ENCODE data around the gene DENND2A. TPM values are rescaled to one million over a fixed set of nuclear protein-coding genes. Genes with fewer than 3 reads are reported as not detected.
A peak's percentile ranks its signal among the peaks of the same experiment; 100 is the strongest.

Gene DENND2A
- total RNA-seq, 1 experiment from 2014 or later, result 0.49 TPM

DNA sequence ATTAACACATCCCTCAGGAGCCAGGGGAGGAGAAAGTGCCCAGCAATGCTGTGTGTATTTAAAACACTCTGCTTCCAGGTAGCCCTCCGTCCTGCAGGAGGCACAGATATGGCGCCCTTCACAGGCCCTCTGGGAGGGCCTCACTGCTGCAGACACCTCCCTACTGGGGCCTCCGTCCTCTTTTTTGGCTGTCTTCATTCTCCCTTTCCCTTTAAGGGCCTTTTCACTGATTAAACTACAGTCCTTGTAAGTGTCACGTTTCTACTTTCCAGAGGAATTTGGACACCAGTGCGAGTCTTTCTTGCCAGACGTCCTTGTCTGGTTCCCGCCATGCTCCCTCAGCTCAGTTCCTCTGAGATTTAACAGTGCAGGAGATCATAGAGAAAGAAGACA lies 121.6 kb downstream of the DENND2A start:
- BruUV-seq (replicated peaks), result no TSS peak
- intact Hi-C loops (cut with micrococcal nuclease; ENCODE audit: unreplicated experiment), result loop anchor here (5.0 to 10.0 kb wide), 2 partner anchors 493 to 1016 kb away; partner anchors contain the start of gene MRPS33
- ChIA-PET CTCF (no interaction called here), POLR2A (ENCODE audit: low non-redundant PET) (no interaction called here)
- no peaks in the 10 kb centered on the region for H3K27me3 ChIP-seq (replicated peaks; ENCODE audit: insufficient read depth, low read depth, low read length, poor library complexity)
- TF ChIP-seq, protein P1, sequence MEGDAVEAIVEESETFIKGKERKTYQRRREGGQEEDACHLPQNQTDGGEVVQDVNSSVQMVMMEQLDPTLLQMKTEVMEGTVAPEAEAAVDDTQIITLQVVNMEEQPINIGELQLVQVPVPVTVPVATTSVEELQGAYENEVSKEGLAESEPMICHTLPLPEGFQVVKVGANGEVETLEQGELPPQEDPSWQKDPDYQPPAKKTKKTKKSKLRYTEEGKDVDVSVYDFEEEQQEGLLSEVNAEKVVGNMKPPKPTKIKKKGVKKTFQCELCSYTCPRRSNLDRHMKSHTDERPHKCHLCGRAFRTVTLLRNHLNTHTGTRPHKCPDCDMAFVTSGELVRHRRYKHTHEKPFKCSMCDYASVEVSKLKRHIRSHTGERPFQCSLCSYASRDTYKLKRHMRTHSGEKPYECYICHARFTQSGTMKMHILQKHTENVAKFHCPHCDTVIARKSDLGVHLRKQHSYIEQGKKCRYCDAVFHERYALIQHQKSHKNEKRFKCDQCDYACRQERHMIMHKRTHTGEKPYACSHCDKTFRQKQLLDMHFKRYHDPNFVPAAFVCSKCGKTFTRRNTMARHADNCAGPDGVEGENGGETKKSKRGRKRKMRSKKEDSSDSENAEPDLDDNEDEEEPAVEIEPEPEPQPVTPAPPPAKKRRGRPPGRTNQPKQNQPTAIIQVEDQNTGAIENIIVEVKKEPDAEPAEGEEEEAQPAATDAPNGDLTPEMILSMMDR (conservative IDR thresholded peaks at IDR 0.05; ENCODE audit: low read depth, low read length), result no peak
- no peak for TF ChIP-seq EZH2 (IDR thresholded peaks at IDR 0.05; ENCODE audit: borderline replicate concordance, low read depth, low read length, poor library complexity, severe bottlenecking)
- H3K4me1 ChIP-seq (ENCODE audit: insufficient read depth, low read length, poor library complexity, severe bottlenecking), result no peaks in the 10 kb centered on the region
- H3K4me3 ChIP-seq (ENCODE audit: low read depth, low read length, poor library complexity, severe bottlenecking), result no peak overlapping the region
- DNase-seq (ENCODE audit: low spot score), result no peak
- H3K36me3 ChIP-seq (ENCODE audit: insufficient read depth, low read length, poor library complexity, severe bottlenecking), result no peaks in the 10 kb centered on the region
- H3K9me3 ChIP-seq (ENCODE audit: low read depth, low read length, poor library complexity, severe bottlenecking), result no peaks in the 10 kb centered on the region
- H3K27ac ChIP-seq (ENCODE audit: low read depth, low read length, poor library complexity, severe bottlenecking), result no peak overlapping the region

DNA sequence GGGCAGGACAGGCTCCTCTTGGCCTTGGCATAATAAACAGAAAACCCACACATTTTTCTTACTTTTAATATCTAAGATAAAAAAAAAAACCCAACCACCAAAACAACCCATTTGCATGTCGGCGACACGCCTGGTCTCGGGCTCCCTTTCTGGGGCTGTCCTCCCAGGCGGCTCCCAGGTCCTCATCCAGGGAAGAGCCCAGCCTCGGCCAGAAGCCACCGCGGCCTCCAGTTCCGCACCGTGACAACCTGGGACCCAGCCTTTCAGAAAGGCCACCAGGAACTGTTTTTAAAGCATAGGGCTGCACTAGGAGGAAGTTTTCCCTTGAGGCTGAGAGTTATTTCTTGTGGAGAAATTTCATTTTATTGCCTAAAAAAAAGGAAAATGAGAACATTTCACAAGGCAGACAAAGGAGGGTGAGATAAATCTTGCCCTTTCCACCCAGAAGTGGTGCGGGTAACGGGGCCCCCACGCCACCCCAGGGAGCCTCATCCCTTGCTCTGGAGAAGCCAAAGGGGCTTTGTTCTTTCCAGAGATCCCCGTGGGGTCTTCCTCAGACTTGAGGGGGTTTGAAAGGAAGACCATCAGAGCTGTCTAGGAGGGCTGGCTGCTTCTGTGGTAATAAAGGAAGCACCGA lies 122.1 kb downstream of the DENND2A start:
- intact Hi-C loops (cut with micrococcal nuclease; ENCODE audit: unreplicated experiment), result loop anchor here (1.0 to 10.0 kb wide), 3 partner anchors 135 to 1016 kb away; partner anchors contain the start of gene MRPS33
- Histone ChIP-seq H3K4me3 (ENCODE audit: low read depth, low read length, poor library complexity, severe bottlenecking) (no peak overlapping the region), H3K4me1 (ENCODE audit: insufficient read depth, low read length, poor library complexity, severe bottlenecking) (no peaks in the 10 kb centered on the region), H3K36me3 (ENCODE audit: insufficient read depth, low read length, poor library complexity, severe bottlenecking) (no peaks in the 10 kb centered on the region), H3K9me3 (ENCODE audit: low read depth, low read length, poor library complexity, severe bottlenecking) (no peaks in the 10 kb centered on the region), H3K27ac (ENCODE audit: low read depth, low read length, poor library complexity, severe bottlenecking) (no peak overlapping the region), H3K27me3 (replicated peaks; ENCODE audit: insufficient read depth, low read depth, low read length, poor library complexity) (no peaks in the 10 kb centered on the region)
- no TSS peak for BruUV-seq (replicated peaks)
- ChIA-PET POLR2A (ENCODE audit: low non-redundant PET) (interaction anchor here (0.7 kb wide), 1 partner anchor 56 kb away, joined by 4 read pairs; no protein-coding TSS in a partner anchor), CTCF (interaction anchor here (0.6 to 2.2 kb wide), 5 partner anchors 17 to 138 kb away, joined by 3 to 25 read pairs (median 6); no protein-coding TSS in a partner anchor)
- no peak for TF ChIP-seq EZH2 (IDR thresholded peaks at IDR 0.05; ENCODE audit: borderline replicate concordance, low read depth, low read length, poor library complexity, severe bottlenecking)
- TF ChIP-seq, protein P1 (conservative IDR thresholded peaks at IDR 0.05; ENCODE audit: low read depth, low read length), result no peak
- no peak for DNase-seq (ENCODE audit: low spot score)

DNA sequence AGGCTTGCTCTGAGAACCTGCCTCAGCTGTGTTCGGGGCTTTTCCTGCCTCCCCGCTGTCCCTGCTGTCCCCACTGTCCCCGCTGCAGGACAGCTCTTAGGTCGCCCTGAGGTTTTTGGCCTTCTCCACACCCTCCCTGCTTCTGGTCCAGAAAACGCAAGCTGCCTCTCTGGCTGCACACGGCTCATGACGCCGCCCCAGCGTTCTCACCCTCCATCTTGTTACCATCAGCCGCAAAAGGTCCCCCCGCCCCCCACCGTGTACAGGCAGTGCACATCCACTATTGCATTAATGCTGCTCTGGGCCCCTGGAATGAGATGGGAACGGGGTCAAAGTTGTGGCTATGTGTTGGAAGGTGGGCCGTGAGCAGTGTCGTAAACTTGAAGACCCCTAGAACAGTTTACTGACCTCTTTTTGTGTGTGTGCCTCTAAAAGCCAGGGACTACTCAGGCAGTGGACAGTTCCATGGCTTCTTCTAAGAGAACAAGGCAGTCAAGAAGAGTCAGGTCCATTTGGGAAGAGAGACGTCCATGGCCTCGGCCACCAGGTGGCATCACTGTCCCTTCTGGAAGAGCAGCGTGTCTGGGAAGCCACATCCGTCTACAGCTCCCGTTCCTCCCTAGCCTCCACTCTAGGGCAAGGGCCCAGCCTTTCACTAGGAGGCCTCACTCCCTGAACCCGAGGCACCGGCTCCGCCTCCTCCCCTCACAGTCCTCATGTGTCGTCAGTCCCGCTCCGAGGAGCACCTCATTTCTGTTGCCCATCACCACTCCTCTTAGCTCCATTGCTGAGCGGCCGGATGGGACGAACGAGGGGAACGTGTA lies 122.9 kb downstream of the DENND2A start:
- POLR2A ChIA-PET (ENCODE audit: low non-redundant PET), result interaction anchor here (0.7 kb wide), 1 partner anchor 57 kb away, joined by 4 read pairs; no protein-coding TSS in a partner anchor
- no peak overlapping the region for H3K4me3 ChIP-seq (ENCODE audit: low read depth, low read length, poor library complexity, severe bottlenecking)
- BruUV-seq (replicated peaks), result no TSS peak
- DNase-seq (ENCODE audit: low spot score), result peak; percentile 92
- CTCF ChIA-PET, result interaction anchor here (0.6 to 2.2 kb wide), 5 partner anchors 16 to 139 kb away, joined by 3 to 25 read pairs (median 6); no protein-coding TSS in a partner anchor
- H3K27ac ChIP-seq (ENCODE audit: low read depth, low read length, poor library complexity, severe bottlenecking), result no peak overlapping the region
- TF ChIP-seq, protein P1 (conservative IDR thresholded peaks at IDR 0.05; ENCODE audit: low read depth, low read length), result peak; percentile 85
- TF ChIP-seq EZH2 (IDR thresholded peaks at IDR 0.05; ENCODE audit: borderline replicate concordance, low read depth, low read length, poor library complexity, severe bottlenecking), result no peak
- no peaks in the 10 kb centered on the region for H3K4me1 ChIP-seq (ENCODE audit: insufficient read depth, low read length, poor library complexity, severe bottlenecking)
- H3K9me3 ChIP-seq (ENCODE audit: low read depth, low read length, poor library complexity, severe bottlenecking), result no peaks in the 10 kb centered on the region
- intact Hi-C loops (cut with micrococcal nuclease; ENCODE audit: unreplicated experiment), result loop anchor here (1.0 to 10.0 kb wide), 3 partner anchors 136 to 1017 kb away; partner anchors contain the start of gene MRPS33
- no peaks in the 10 kb centered on the region for H3K27me3 ChIP-seq (replicated peaks; ENCODE audit: insufficient read depth, low read depth, low read length, poor library complexity)
- no peaks in the 10 kb centered on the region for H3K36me3 ChIP-seq (ENCODE audit: insufficient read depth, low read length, poor library complexity, severe bottlenecking)
